Measurements from ENCODE around the gene LAMB4.

DNA sequence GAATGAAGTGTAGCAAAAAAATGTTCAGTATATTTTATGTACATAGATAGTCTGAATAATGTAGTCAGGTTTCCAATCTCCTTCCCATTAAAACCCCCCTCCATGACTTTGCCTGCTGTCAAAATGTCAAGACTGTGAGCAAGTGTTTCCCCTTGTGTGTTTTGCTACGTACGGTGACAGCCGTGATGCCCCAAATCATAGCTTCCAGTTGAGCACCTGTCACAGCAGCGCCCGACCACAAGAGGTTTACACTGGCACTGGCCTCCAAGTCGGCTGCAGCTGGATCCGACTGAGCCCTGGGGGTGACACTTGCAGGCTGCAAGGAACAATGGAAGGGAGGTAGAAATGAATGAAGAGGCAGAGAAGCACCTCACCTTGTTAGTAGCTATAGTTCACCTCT lies 62.3 kb downstream of the LAMB4 start:
- TF ChIP-seq, protein P1, sequence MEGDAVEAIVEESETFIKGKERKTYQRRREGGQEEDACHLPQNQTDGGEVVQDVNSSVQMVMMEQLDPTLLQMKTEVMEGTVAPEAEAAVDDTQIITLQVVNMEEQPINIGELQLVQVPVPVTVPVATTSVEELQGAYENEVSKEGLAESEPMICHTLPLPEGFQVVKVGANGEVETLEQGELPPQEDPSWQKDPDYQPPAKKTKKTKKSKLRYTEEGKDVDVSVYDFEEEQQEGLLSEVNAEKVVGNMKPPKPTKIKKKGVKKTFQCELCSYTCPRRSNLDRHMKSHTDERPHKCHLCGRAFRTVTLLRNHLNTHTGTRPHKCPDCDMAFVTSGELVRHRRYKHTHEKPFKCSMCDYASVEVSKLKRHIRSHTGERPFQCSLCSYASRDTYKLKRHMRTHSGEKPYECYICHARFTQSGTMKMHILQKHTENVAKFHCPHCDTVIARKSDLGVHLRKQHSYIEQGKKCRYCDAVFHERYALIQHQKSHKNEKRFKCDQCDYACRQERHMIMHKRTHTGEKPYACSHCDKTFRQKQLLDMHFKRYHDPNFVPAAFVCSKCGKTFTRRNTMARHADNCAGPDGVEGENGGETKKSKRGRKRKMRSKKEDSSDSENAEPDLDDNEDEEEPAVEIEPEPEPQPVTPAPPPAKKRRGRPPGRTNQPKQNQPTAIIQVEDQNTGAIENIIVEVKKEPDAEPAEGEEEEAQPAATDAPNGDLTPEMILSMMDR (conservative IDR thresholded peaks at IDR 0.05; ENCODE audit: low read depth in 2 of 2): no peak
- no peak for TF ChIP-seq EZH2 (IDR thresholded peaks at IDR 0.05; ENCODE audit: low read depth, unreplicated experiment)
- TF ChIP-seq CREB1 (CRISPR knock-in tag; IDR thresholded peaks at IDR 0.05; ENCODE audit: low read depth): no peak
- no peak for TF ChIP-seq EZH2phosphoT487 (IDR thresholded peaks at IDR 0.05; ENCODE audit: unreplicated experiment)
- TF ChIP-seq, protein P2, sequence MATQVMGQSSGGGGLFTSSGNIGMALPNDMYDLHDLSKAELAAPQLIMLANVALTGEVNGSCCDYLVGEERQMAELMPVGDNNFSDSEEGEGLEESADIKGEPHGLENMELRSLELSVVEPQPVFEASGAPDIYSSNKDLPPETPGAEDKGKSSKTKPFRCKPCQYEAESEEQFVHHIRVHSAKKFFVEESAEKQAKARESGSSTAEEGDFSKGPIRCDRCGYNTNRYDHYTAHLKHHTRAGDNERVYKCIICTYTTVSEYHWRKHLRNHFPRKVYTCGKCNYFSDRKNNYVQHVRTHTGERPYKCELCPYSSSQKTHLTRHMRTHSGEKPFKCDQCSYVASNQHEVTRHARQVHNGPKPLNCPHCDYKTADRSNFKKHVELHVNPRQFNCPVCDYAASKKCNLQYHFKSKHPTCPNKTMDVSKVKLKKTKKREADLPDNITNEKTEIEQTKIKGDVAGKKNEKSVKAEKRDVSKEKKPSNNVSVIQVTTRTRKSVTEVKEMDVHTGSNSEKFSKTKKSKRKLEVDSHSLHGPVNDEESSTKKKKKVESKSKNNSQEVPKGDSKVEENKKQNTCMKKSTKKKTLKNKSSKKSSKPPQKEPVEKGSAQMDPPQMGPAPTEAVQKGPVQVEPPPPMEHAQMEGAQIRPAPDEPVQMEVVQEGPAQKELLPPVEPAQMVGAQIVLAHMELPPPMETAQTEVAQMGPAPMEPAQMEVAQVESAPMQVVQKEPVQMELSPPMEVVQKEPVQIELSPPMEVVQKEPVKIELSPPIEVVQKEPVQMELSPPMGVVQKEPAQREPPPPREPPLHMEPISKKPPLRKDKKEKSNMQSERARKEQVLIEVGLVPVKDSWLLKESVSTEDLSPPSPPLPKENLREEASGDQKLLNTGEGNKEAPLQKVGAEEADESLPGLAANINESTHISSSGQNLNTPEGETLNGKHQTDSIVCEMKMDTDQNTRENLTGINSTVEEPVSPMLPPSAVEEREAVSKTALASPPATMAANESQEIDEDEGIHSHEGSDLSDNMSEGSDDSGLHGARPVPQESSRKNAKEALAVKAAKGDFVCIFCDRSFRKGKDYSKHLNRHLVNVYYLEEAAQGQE (IDR thresholded peaks at IDR 0.05; ENCODE audit: unreplicated experiment): no peak
- no peak for TF ChIP-seq POLR2AphosphoS5 (IDR thresholded peaks at IDR 0.05; ENCODE audit: low read depth)
- TF ChIP-seq JUNB (IDR thresholded peaks at IDR 0.05; ENCODE audit: unreplicated experiment): no peak
- TF ChIP-seq, protein P3, sequence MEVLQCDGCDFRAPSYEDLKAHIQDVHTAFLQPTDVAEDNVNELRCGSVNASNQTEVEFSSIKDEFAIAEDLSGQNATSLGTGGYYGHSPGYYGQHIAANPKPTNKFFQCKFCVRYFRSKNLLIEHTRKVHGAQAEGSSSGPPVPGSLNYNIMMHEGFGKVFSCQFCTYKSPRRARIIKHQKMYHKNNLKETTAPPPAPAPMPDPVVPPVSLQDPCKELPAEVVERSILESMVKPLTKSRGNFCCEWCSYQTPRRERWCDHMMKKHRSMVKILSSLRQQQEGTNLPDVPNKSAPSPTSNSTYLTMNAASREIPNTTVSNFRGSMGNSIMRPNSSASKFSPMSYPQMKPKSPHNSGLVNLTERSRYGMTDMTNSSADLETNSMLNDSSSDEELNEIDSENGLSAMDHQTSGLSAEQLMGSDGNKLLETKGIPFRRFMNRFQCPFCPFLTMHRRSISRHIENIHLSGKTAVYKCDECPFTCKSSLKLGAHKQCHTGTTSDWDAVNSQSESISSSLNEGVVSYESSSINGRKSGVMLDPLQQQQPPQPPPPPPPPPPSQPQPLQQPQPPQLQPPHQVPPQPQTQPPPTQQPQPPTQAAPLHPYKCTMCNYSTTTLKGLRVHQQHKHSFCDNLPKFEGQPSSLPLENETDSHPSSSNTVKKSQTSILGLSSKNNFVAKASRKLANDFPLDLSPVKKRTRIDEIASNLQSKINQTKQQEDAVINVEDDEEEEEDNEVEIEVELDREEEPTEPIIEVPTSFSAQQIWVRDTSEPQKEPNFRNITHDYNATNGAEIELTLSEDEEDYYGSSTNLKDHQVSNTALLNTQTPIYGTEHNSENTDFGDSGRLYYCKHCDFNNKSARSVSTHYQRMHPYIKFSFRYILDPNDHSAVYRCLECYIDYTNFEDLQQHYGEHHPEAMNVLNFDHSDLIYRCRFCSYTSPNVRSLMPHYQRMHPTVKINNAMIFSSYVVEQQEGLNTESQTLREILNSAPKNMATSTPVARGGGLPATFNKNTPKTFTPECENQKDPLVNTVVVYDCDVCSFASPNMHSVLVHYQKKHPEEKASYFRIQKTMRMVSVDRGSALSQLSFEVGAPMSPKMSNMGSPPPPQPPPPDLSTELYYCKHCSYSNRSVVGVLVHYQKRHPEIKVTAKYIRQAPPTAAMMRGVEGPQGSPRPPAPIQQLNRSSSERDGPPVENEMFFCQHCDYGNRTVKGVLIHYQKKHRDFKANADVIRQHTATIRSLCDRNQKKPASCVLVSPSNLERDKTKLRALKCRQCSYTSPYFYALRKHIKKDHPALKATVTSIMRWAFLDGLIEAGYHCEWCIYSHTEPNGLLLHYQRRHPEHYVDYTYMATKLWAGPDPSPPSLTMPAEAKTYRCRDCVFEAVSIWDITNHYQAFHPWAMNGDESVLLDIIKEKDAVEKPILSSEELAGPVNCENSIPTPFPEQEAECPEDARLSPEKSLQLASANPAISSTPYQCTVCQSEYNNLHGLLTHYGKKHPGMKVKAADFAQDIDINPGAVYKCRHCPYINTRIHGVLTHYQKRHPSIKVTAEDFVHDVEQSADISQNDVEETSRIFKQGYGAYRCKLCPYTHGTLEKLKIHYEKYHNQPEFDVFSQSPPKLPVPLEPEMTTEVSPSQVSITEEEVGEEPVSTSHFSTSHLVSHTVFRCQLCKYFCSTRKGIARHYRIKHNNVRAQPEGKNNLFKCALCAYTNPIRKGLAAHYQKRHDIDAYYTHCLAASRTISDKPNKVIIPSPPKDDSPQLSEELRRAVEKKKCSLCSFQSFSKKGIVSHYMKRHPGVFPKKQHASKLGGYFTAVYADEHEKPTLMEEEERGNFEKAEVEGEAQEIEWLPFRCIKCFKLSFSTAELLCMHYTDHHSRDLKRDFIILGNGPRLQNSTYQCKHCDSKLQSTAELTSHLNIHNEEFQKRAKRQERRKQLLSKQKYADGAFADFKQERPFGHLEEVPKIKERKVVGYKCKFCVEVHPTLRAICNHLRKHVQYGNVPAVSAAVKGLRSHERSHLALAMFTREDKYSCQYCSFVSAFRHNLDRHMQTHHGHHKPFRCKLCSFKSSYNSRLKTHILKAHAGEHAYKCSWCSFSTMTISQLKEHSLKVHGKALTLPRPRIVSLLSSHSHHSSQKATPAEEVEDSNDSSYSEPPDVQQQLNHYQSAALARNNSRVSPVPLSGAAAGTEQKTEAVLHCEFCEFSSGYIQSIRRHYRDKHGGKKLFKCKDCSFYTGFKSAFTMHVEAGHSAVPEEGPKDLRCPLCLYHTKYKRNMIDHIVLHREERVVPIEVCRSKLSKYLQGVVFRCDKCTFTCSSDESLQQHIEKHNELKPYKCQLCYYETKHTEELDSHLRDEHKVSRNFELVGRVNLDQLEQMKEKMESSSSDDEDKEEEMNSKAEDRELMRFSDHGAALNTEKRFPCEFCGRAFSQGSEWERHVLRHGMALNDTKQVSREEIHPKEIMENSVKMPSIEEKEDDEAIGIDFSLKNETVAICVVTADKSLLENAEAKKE (CRISPR knock-in tag; IDR thresholded peaks at IDR 0.05): no peak
- TF ChIP-seq, protein P4, sequence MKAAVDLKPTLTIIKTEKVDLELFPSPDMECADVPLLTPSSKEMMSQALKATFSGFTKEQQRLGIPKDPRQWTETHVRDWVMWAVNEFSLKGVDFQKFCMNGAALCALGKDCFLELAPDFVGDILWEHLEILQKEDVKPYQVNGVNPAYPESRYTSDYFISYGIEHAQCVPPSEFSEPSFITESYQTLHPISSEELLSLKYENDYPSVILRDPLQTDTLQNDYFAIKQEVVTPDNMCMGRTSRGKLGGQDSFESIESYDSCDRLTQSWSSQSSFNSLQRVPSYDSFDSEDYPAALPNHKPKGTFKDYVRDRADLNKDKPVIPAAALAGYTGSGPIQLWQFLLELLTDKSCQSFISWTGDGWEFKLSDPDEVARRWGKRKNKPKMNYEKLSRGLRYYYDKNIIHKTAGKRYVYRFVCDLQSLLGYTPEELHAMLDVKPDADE (IDR thresholded peaks at IDR 0.05): no peak
- TF ChIP-seq ZNF114 (CRISPR knock-in tag; IDR thresholded peaks at IDR 0.05): no peak
- TF ChIP-seq NANOG (IDR thresholded peaks at IDR 0.05; ENCODE audit: borderline replicate concordance): no peak
- no peak for TF ChIP-seq STAT1 (IDR thresholded peaks at IDR 0.05; ENCODE audit: unreplicated experiment)

Measured in GM23338 (cell line).